Fibroblast of mammary gland (primary cell): ENCODE results near the gene IL6R.

ENCODE experiments used
- DNase-seq: peaks from one replicate; pipeline ENCODE4 v3.0.0-alpha.2; 2010; ENCODE audit warnings: low read depth
- H3K4me3 ChIP-seq: 2 replicates; pipeline ENCODE4 v1.5.1; 2011; ENCODE audit warnings: low read depth, mild to moderate bottlenecking, low read length, moderate library complexity; ENCODE audit not compliant: control insufficient read depth
- TF ChIP-seq, protein P1 (sequence below): conservative IDR thresholded peaks from 2 replicates; pipeline ENCODE4 v1.5.1; 2011; ENCODE audit warnings: low read depth, low read length, inconsistent platforms; ENCODE audit not compliant: control insufficient read depth, insufficient read depth

The IL6R gene

DNA sequence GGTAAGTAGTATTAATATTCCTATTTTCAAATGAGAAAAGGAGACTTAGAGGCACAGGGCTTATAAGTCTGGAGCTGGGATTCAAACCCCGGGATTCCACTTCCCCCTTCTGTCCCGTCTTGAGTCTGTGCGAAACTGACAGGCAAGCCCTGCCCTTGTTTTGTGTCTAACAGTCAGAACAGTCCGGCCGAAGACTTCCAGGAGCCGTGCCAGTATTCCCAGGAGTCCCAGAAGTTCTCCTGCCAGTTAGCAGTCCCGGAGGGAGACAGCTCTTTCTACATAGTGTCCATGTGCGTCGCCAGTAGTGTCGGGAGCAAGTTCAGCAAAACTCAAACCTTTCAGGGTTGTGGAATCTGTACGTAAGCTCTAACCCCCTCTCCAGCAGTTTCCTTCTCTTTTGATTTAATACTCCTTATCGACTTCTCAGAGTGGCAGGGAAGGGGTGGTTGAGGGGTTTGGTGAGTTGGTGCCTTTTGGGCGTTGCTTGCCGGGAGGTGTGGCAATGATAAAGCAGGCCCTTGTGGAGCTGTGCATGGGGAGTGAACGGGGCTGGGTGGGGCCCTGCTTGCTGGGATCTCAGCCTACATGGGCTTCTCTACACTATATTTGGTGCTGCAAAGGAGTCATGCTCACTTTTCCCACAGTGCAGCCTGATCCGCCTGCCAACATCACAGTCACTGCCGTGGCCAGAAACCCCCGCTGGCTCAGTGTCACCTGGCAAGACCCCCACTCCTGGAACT, 29.4 kb downstream of the IL6R start:
- TF ChIP-seq, protein P1, sequence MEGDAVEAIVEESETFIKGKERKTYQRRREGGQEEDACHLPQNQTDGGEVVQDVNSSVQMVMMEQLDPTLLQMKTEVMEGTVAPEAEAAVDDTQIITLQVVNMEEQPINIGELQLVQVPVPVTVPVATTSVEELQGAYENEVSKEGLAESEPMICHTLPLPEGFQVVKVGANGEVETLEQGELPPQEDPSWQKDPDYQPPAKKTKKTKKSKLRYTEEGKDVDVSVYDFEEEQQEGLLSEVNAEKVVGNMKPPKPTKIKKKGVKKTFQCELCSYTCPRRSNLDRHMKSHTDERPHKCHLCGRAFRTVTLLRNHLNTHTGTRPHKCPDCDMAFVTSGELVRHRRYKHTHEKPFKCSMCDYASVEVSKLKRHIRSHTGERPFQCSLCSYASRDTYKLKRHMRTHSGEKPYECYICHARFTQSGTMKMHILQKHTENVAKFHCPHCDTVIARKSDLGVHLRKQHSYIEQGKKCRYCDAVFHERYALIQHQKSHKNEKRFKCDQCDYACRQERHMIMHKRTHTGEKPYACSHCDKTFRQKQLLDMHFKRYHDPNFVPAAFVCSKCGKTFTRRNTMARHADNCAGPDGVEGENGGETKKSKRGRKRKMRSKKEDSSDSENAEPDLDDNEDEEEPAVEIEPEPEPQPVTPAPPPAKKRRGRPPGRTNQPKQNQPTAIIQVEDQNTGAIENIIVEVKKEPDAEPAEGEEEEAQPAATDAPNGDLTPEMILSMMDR = no peak
- DNase-seq = peak; percentile 88
- no peak overlapping the region for H3K4me3 ChIP-seq

DNA sequence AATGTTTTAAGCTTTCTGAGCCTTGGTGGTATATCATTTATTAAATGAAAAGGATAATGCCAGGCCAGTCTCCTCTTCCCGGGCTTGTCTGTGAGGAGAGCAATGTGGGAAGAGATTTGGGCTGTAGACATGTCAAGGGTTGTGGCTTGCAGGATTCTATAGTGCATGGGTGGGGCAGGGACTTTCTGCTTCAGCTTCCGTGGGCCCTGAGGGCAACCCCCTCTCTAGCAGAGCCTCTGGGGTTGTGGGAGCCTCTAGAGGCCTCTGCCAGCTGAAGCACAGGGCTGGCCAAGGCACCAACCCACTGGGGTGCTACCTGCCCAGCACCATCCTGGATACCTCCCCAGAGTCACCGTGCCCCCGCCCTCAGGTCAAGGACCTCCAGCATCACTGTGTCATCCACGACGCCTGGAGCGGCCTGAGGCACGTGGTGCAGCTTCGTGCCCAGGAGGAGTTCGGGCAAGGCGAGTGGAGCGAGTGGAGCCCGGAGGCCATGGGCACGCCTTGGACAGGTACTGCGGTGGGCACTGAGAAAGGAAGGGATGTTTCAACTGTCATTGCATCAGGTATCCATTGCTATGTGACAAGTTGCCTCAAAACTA, 30.6 kb downstream of the IL6R start:
- DNase-seq = no peak
- H3K4me3 ChIP-seq = no peak overlapping the region
- TF ChIP-seq, protein P1 = no peak

DNA sequence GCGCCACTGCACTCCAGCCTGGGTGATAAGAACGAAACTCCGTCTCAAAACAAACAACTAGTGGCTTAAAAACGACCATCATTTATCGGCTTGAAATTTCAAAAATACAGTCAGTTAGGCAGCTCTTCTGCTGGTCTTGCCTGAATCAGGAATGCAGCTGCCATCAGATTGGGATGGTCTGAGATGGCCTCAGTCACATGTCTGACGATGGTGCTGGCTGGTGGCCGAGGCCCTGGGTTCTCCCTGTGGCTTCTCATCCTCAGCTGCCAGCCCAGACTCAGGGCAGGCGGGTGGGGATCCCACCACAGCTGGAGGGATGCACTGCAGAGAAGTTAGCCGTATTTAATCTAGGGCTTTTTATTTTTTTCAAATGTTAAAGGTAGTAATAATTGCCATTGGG, 31.3 kb downstream of the IL6R start:
- H3K4me3 ChIP-seq = no peak overlapping the region
- TF ChIP-seq, protein P1 = no peak
- no peak for DNase-seq

DNA sequence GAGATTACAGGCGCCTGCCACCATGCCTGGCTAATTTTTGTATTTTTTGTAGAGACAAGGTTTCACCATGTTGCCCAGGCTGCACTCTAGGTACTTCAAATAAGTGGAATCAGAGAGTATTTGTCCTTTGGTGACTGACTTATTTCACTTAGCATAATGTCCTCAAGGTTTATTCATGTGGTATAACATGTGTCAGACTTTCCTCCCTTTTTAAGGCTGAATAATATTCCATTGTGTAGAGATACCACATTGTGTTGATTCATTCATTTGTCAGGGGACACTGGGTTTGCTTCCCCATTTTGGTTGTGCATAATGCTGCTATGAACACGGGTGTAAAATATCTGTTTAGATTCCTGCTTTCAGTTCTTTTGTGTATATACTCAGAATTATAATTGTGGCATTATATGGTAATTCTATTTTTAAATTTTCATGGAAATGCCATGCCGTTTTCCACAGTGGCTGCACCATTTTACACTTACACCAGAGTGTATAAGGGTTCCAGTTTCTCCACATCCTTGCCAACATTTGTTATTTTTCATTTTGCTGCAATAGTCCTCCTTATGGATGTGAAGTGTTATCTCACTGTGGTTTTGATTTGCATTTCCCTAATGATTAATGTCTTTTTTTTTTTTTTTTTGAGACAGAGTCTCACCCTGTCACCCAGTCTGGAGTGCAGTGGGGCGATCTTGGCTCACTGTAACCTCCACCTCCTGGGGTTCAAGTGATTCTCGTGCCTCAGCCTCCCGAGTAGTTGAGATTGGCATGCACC, 35.1 kb downstream of the IL6R start:
- H3K4me3 ChIP-seq = no peak overlapping the region
- no peak for DNase-seq
- TF ChIP-seq, protein P1 = no peak

DNA sequence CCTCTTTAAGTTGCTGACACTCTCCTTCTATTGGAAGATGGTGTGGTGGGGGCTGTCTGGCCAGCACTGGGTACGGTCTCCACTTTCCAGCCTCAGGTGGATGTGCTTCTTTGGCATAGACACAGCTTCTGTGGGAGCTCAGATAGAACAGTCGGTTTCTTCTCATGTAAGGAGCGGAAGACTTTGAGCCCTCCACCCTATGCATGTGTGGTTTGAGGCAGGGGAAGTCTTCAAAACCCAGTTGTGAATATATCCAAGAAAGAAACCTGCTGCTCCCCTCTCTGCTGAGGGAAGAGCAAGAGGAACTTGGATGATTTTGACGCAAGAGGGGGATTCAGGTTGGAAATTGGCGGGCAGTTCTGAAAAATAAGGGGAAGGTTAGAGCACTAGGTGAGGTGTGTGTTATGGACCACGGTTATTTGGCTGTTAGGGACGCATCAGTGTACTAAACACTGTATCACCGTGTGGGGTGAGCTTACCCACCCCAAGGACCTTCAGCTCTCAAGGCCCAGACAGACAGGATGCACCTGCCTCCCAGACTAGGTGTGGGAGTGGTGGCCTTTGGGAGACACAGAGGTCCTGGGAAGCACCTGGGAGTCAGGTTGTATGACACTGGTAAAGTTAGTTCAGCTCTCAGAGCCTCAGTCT, 36.2 kb downstream of the IL6R start:
- DNase-seq = no peak
- no peak overlapping the region for H3K4me3 ChIP-seq
- TF ChIP-seq, protein P1 = no peak

DNA sequence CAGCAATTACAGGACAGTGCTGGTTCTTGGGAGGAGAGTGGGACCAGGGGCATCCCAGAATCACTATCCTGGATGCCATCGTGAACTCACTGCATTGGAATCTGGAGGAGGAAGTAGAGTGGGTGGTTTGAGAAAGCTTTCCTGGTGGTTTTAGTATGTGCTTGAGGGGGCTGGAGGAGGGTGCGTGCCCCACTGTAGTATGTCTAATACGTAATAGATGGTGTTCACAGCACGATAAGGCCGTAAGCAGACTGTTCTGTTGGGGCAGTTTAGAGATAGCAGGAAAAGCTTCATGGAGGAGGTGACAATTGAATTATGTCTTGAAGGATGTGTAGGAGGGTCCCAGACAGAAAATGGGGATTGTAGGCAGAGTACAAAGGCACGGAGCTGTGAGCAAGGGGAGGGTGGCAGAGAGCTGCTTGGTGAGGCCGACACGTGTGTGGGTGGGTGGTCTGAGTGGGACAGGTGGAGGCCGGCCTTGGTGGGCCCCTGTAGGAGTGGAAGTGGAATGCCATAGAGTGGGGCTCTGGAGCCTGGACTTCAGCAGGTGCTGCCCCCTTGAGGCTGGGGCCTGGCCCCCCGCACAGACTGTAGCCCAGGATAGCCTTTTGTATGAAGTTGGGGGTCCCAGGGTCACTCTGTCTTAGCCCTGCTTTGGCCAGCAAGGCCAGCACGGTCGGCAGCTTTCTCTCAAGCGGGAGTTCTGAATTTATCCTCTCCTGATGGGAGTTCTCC, 37.0 kb downstream of the IL6R start:
- DNase-seq = no peak
- no peak overlapping the region for H3K4me3 ChIP-seq
- TF ChIP-seq, protein P1 = peak; percentile 35
